Caco-2 (cell line): ENCODE results near the gene RELCH. TPM values are rescaled to one million over a fixed set of nuclear protein-coding genes. Genes with fewer than 3 reads are reported as not detected.

Source experiments
- BruUV-seq: library from RNA; stranded (reverse); fragments of 400-500 nt; replicated peaks from 2 replicates; lab custom pipeline; 2021; lab: Mats Ljungman, UMichigan
- CTCF ChIA-PET: fragments of 300-600 bp; sonication (Branson Sonifier 250); formaldehyde crosslinking; loops from one replicate; lab custom pipeline; 2022; ENCODE audit warnings: antibody characterized with exemption; lab: Charles Lee
- POLR2A ChIA-PET: fragments of 300-600 bp; sonication (Branson Sonifier 250); formaldehyde crosslinking; loops from one replicate; lab custom pipeline; 2022; ENCODE audit warnings: antibody characterized with exemption; lab: Charles Lee
- DNase-seq, 2 experiments: peaks; one replicate each; pipeline versions ENCODE4 v3.0.0 to v3.0.0-alpha.2; 2020 to 2022
- H3K27me3 ChIP-seq: replicated peaks from 2 replicates; pipeline ENCODE4 v1.6.0; 2011; ENCODE audit warnings: low read length; ENCODE audit not compliant: control insufficient read depth, insufficient read depth
- H3K36me3 ChIP-seq: 2 replicates; pipeline ENCODE4 v1.5.1; 2011; ENCODE audit warnings: low read length; ENCODE audit not compliant: control insufficient read depth, insufficient read depth
- H3K4me1 ChIP-seq: fragments of 250-450 bp; sonication (Bioruptor Pico); 2 replicates; pipeline ENCODE4 v1.5.1; 2020; ENCODE audit warnings: mild to moderate bottlenecking
- H3K4me3 ChIP-seq: 2 replicates; pipeline ENCODE4 v1.5.1; 2011; ENCODE audit warnings: low read depth, mild to moderate bottlenecking, control low read depth, low read length
- H3K9me3 ChIP-seq: fragments of 250-450 bp; sonication (Bioruptor Pico); 2 replicates; pipeline ENCODE4 v1.5.1; 2020; ENCODE audit warnings: mild to moderate bottlenecking, moderate library complexity
- H3K27ac Mint-ChIP-seq: one replicate; pipeline ENCODE4 v1.8.0; 2022; ENCODE audit warnings: mixed read lengths; ENCODE audit not compliant: unreplicated experiment
- H3K27me3 Mint-ChIP-seq: one replicate; pipeline ENCODE4 v1.8.0; 2022; ENCODE audit warnings: mixed read lengths; ENCODE audit not compliant: insufficient read depth, unreplicated experiment
- H3K36me3 Mint-ChIP-seq: one replicate; pipeline ENCODE4 v1.8.0; 2022; ENCODE audit warnings: mild to moderate bottlenecking, mixed read lengths; ENCODE audit not compliant: insufficient read depth, unreplicated experiment
- H3K4me1 Mint-ChIP-seq: one replicate; pipeline ENCODE4 v1.8.0; 2022; ENCODE audit warnings: low read depth, mixed read lengths; ENCODE audit not compliant: unreplicated experiment
- H3K4me3 Mint-ChIP-seq: one replicate; pipeline ENCODE4 v1.8.0; 2022; ENCODE audit warnings: mild to moderate bottlenecking, moderate library complexity, mixed read lengths; ENCODE audit not compliant: unreplicated experiment
- H3K9me3 Mint-ChIP-seq: one replicate; pipeline ENCODE4 v1.8.0; 2022; ENCODE audit warnings: mixed read lengths; ENCODE audit not compliant: unreplicated experiment
- CTCF ChIP-seq, 2 experiments: fragments of 200-600 bp in 1 of 2; IDR thresholded peaks; 1 replicate in 1 of 2; 2 replicates in 1 of 2; pipeline versions ENCODE4 v1.5.1 to v1.8.0; 2011 to 2022; ENCODE audit warnings: antibody characterized with exemption in 1 of 2, control low read depth in 1 of 2, inconsistent platforms in 1 of 2, low read depth in 1 of 2, low read length in 1 of 2, mild to moderate bottlenecking in 1 of 2, moderate library complexity in 1 of 2; ENCODE audit not compliant: insufficient read depth in 1 of 2, severe bottlenecking in 1 of 2, unreplicated experiment in 1 of 2
- intact Hi-C: fragments of 100-400 bp; cut with micrococcal nuclease; formaldehyde crosslinking; loops from one replicate; pipeline ENCODE4 v1.10.0; 2022; ENCODE audit not compliant: unreplicated experiment
- total RNA-seq: library from RNA; stranded (reverse); gene quantifications from 2 replicates; pipeline ENCODE4 v1.2.3, GENCODE V29; 2022

The RELCH gene
- total RNA-seq, 1 experiment from 2014 or later = 16.8 TPM

- no peaks in the 10 kb centered on the region for H3K27me3 ChIP-seq
- POLR2A ChIA-PET = no interaction called here
- H3K36me3 Mint-ChIP-seq = peaks cover 39% of the 10 kb centered on the region
- H3K27ac Mint-ChIP-seq = no peak overlapping the region
- TF ChIP-seq CTCF (IDR thresholded peaks at IDR 0.05; ENCODE audit: insufficient read depth in 1 of 2, low read depth in 1 of 2, low read length in 1 of 2, severe bottlenecking in 1 of 2, unreplicated experiment in 1 of 2) = no peak
- intact Hi-C loops = no loop called here
- no peaks in the 10 kb centered on the region for H3K4me1 ChIP-seq
- no peak for DNase-seq
- no peaks in the 10 kb centered on the region for H3K9me3 ChIP-seq
- no peaks in the 10 kb centered on the region for H3K36me3 ChIP-seq
- no peak overlapping the region for H3K4me3 ChIP-seq
- CTCF ChIA-PET = no interaction called here
- no peaks in the 10 kb centered on the region for H3K27me3 Mint-ChIP-seq
- BruUV-seq = no TSS peak
- H3K9me3 Mint-ChIP-seq = no peaks in the 10 kb centered on the region
- no peak overlapping the region for H3K4me3 Mint-ChIP-seq
- no peaks in the 10 kb centered on the region for H3K4me1 Mint-ChIP-seq
Observed at GRCh38 chr18:62300359-62300963, 113.4 kb downstream of the RELCH start.

GRCh38 chr18:62301322-62301721 is 114.3 kb downstream of the RELCH start:
- Mint-ChIP-seq H3K27ac (no peak overlapping the region), H3K4me1 (no peaks in the 10 kb centered on the region), H3K9me3 (no peaks in the 10 kb centered on the region), H3K36me3 (peaks cover 39% of the 10 kb centered on the region), H3K27me3 (no peaks in the 10 kb centered on the region), H3K4me3 (no peak overlapping the region)
- Histone ChIP-seq H3K9me3 (no peaks in the 10 kb centered on the region), H3K4me1 (no peaks in the 10 kb centered on the region), H3K36me3 (no peaks in the 10 kb centered on the region), H3K27me3 (no peaks in the 10 kb centered on the region), H3K4me3 (no peak overlapping the region)
- ChIA-PET POLR2A (no interaction called here), CTCF (no interaction called here)
- no TSS peak for BruUV-seq
- intact Hi-C loops = no loop called here
- DNase-seq = no peak
- no peak for TF ChIP-seq CTCF (IDR thresholded peaks at IDR 0.05; ENCODE audit: insufficient read depth in 1 of 2, low read depth in 1 of 2, low read length in 1 of 2, severe bottlenecking in 1 of 2, unreplicated experiment in 1 of 2)

GRCh38 chr18:62312851-62313250 is 125.8 kb downstream of the RELCH start:
- no peaks in the 10 kb centered on the region for H3K4me1 ChIP-seq
- H3K27me3 Mint-ChIP-seq = no peaks in the 10 kb centered on the region
- TF ChIP-seq CTCF (IDR thresholded peaks at IDR 0.05; ENCODE audit: insufficient read depth in 1 of 2, low read depth in 1 of 2, low read length in 1 of 2, severe bottlenecking in 1 of 2, unreplicated experiment in 1 of 2) = no peak
- no peaks in the 10 kb centered on the region for H3K4me1 Mint-ChIP-seq
- CTCF ChIA-PET = no interaction called here
- DNase-seq = no peak
- no peaks in the 10 kb centered on the region for H3K27me3 ChIP-seq
- H3K36me3 Mint-ChIP-seq = no peaks in the 10 kb centered on the region
- H3K27ac Mint-ChIP-seq = no peak overlapping the region
- no peak overlapping the region for H3K4me3 ChIP-seq
- no peaks in the 10 kb centered on the region for H3K9me3 ChIP-seq
- intact Hi-C loops = no loop called here
- no TSS peak for BruUV-seq
- H3K9me3 Mint-ChIP-seq = no peaks in the 10 kb centered on the region
- H3K4me3 Mint-ChIP-seq = no peak overlapping the region
- no peaks in the 10 kb centered on the region for H3K36me3 ChIP-seq
- POLR2A ChIA-PET = no interaction called here
